GM19328 (cell line): Measurements from ENCODE around the gene KRTAP5-9.
"Not testable (repeated sequence)": the region's sequence is repeated elsewhere in the genome, so short reads cannot be mapped to it uniquely, and the experiment has no call there.

Experiments
- ATAC-seq: cut with Tn5 transposase; IDR thresholded peaks from one replicate; pipeline ENCODE4 v1.9.1; 2021; ENCODE audit warnings: mild to moderate bottlenecking, moderate library complexity; ENCODE audit not compliant: unreplicated experiment

Gene KRTAP5-9

GRCh38 chr11:71581826-71582225 is 33.6 kb downstream of the KRTAP5-9 start:
- no peak for ATAC-seq

- no peak for ATAC-seq
Observed at GRCh38 chr11:71582309-71582895, 34.2 kb downstream of the KRTAP5-9 start, which contains the start of gene KRTAP5-11. Gene KRTAP5-11 (minus strand): TSS chr11:71582875. CDS start chr11:71582837, 38 bp downstream.

GRCh38 chr11:71582969-71583368 is 34.7 kb downstream of the KRTAP5-9 start:
- not testable (repeated sequence) for ATAC-seq

- not testable (repeated sequence) for ATAC-seq
Observed at GRCh38 chr11:71585673-71586072, 37.5 kb downstream of the KRTAP5-9 start.

- not testable (repeated sequence) for ATAC-seq
Observed at GRCh38 chr11:71588314-71588713, 40.1 kb downstream of the KRTAP5-9 start.

GRCh38 chr11:71588822-71589545 is 40.8 kb downstream of the KRTAP5-9 start:
- ATAC-seq = not testable (repeated sequence)

GRCh38 chr11:71589546-71589920 is 41.3 kb downstream of the KRTAP5-9 start:
- ATAC-seq = not testable (repeated sequence)
